GM19043 (cell line): ENCODE data around the gene JMJD6.
A peak's percentile ranks its signal among the peaks of the same experiment; 100 is the strongest.

ENCODE experiments used
- ATAC-seq: cut with Tn5 transposase; IDR thresholded peaks from one replicate; pipeline ENCODE4 v1.9.1; 2021; ENCODE audit warnings: low read depth; ENCODE audit not compliant: unreplicated experiment

The JMJD6 gene

GRCh38 chr17:76683011-76683755 lies 43.2 kb downstream of the JMJD6 start:
- no peak for ATAC-seq

GRCh38 chr17:76682296-76682695 lies 44.1 kb downstream of the JMJD6 start:
- no peak for ATAC-seq

GRCh38 chr17:76681222-76682137 lies 44.9 kb downstream of the JMJD6 start:
- no peak for ATAC-seq

- no peak for ATAC-seq
Observed at GRCh38 chr17:76679239-76679638, 47.2 kb downstream of the JMJD6 start.

- ATAC-seq: no peak
Observed at GRCh38 chr17:76678330-76678729, 48.1 kb downstream of the JMJD6 start.

GRCh38 chr17:76677406-76677805 lies 49.0 kb downstream of the JMJD6 start:
- ATAC-seq: no peak

- ATAC-seq: no peak
Observed at GRCh38 chr17:76676629-76677028, 49.8 kb downstream of the JMJD6 start.

GRCh38 chr17:76675648-76676047 lies 50.8 kb downstream of the JMJD6 start:
- ATAC-seq: no peak

- ATAC-seq: no peak
Observed at GRCh38 chr17:76674600-76674999, 51.8 kb downstream of the JMJD6 start.

- ATAC-seq: no peak
Observed at GRCh38 chr17:76673729-76674128, 52.7 kb downstream of the JMJD6 start.

- no peak for ATAC-seq
Observed at GRCh38 chr17:76672892-76673291, 53.5 kb downstream of the JMJD6 start.

- ATAC-seq: no peak
Observed at GRCh38 chr17:76672270-76672851, 54.0 kb downstream of the JMJD6 start.

- no peak for ATAC-seq
Observed at GRCh38 chr17:76671912-76672262, 54.5 kb downstream of the JMJD6 start.

- ATAC-seq: peak; percentile 94
Observed at GRCh38 chr17:76671123-76671911, 55.1 kb downstream of the JMJD6 start.

GRCh38 chr17:76670718-76671122 lies 55.7 kb downstream of the JMJD6 start:
- ATAC-seq: no peak

- ATAC-seq: no peak
Observed at GRCh38 chr17:76670020-76670717, 56.2 kb downstream of the JMJD6 start.
